Measurements from ENCODE around the gene SEC62.

The SEC62 gene

GRCh38 chr3:169966951-169967915, 626 bp downstream of the SEC62 start:
- TF ChIP-seq, protein P1, sequence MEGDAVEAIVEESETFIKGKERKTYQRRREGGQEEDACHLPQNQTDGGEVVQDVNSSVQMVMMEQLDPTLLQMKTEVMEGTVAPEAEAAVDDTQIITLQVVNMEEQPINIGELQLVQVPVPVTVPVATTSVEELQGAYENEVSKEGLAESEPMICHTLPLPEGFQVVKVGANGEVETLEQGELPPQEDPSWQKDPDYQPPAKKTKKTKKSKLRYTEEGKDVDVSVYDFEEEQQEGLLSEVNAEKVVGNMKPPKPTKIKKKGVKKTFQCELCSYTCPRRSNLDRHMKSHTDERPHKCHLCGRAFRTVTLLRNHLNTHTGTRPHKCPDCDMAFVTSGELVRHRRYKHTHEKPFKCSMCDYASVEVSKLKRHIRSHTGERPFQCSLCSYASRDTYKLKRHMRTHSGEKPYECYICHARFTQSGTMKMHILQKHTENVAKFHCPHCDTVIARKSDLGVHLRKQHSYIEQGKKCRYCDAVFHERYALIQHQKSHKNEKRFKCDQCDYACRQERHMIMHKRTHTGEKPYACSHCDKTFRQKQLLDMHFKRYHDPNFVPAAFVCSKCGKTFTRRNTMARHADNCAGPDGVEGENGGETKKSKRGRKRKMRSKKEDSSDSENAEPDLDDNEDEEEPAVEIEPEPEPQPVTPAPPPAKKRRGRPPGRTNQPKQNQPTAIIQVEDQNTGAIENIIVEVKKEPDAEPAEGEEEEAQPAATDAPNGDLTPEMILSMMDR (conservative IDR thresholded peaks at IDR 0.05; ENCODE audit: low read depth, low read length): no peak
- DNase-seq (ENCODE audit: low read depth): peak; percentile 66
- H3K4me3 ChIP-seq (ENCODE audit: low read depth, low read length): peak overlapping the region; percentile 86

- TF ChIP-seq, protein P1 (conservative IDR thresholded peaks at IDR 0.05; ENCODE audit: low read depth, low read length): no peak
- H3K4me3 ChIP-seq (ENCODE audit: low read depth, low read length): peak overlapping the region; percentile 86
- no peak for DNase-seq (ENCODE audit: low read depth)
Measured at GRCh38 chr3:169968224-169968885, 1.7 kb downstream of the SEC62 start.

- no peak overlapping the region for H3K4me3 ChIP-seq (ENCODE audit: low read depth, low read length)
- DNase-seq (ENCODE audit: low read depth): no peak
- TF ChIP-seq, protein P1 (conservative IDR thresholded peaks at IDR 0.05; ENCODE audit: low read depth, low read length): no peak
Measured at GRCh38 chr3:169969174-169970095, 2.8 kb downstream of the SEC62 start.

DNA sequence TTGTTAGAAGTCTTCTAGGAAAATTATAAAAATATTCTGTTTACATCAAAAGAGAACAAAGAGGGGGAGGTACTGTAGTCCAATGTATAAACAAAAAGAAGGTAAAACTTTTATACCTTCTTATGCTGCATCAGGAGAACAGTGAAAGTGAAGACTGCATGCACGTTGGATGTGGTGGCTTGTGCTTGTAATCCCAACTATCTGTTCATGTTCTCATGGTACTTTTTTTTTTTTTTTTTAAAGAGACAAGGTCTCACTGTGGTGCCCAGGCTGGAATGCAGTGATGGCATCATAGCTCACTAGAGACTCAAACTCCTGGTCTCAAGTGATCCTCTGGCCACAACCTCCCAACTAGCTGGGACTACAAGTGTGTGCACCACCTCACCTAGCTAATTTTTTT, 4.2 kb downstream of the SEC62 start:
- no peak overlapping the region for H3K4me3 ChIP-seq (ENCODE audit: low read depth, low read length)
- TF ChIP-seq, protein P1 (conservative IDR thresholded peaks at IDR 0.05; ENCODE audit: low read depth, low read length): no peak
- no peak for DNase-seq (ENCODE audit: low read depth)

DNA sequence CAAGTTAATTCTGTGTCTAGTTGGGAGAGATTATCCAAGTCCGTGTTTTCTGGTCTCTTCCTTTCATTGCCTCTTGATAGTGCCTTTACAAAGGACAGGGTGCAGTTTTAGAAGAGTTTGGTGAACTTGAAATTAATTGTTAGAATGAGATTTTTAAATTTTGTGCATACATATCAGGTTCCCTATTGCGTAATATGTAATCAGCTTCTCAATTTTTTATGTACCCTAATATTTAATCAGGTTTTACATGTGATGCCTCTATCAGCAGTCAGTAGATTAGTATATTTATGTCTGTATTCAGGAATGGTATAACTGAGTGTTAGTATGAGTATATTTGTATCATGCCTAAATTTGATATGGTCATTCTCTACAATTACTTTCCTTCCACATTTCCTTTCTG, 4.9 kb downstream of the SEC62 start:
- TF ChIP-seq, protein P1 (conservative IDR thresholded peaks at IDR 0.05; ENCODE audit: low read depth, low read length): no peak
- DNase-seq (ENCODE audit: low read depth): no peak
- H3K4me3 ChIP-seq (ENCODE audit: low read depth, low read length): no peak overlapping the region

GRCh38 chr3:169980055-169980454, 13.4 kb downstream of the SEC62 start:
- H3K4me3 ChIP-seq (ENCODE audit: low read depth, low read length): no peak overlapping the region
- peak; percentile 84 for DNase-seq (ENCODE audit: low read depth)
- TF ChIP-seq, protein P1 (conservative IDR thresholded peaks at IDR 0.05; ENCODE audit: low read depth, low read length): no peak

All from choroid plexus epithelial cell (primary cell).